GM21381 (cell line): ENCODE results near the gene NUS1.
"Not testable (repeated sequence)": the region's sequence is repeated elsewhere in the genome, so short reads cannot be mapped to it uniquely, and the experiment has no call there.

Source experiments
- ATAC-seq: cut with Tn5 transposase; IDR thresholded peaks from one replicate; pipeline ENCODE4 v1.9.1; 2021; ENCODE audit warnings: mild to moderate bottlenecking, moderate library complexity; ENCODE audit not compliant: unreplicated experiment

NUS1 gene

GRCh38 chr6:117674991-117675657, at the start of gene NUS1:
Gene NUS1 (plus strand): TSS chr6:117675469. CDS start chr6:117675671, 202 bp downstream.
- ATAC-seq: peak; percentile 97

- no peak for ATAC-seq
These were observed 47.7 kb upstream of the NUS1 start for GRCh38 chr6:117627533-117627932.

DNA sequence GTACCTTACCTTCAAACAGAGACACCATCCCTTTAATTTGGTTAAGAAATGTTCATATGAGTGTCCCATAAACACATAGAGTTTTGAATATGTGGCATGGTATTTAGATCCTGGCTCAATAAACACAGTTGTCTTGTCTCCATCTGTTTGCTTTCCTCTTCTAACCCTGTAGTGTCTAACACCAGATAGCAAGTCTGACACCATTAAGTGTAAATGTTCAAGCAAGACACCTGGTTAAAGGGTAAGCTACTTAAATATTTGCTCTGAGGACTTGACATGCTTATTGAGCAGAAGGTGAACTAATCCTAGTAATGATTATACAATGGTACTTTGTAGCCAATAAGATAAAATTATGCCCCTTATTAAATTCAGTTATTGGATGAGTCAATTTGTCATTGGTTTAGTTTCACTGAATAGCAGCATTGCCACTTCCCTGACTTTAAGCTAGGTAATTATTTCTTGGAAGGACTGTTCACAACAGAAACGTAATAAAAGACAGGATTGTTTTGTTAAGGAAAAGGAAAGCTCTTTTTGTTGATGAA, 46.1 kb upstream of the NUS1 start:
- ATAC-seq: no peak

- ATAC-seq: no peak
These were observed 37.5 kb upstream of the NUS1 start for GRCh38 chr6:117637770-117638169.

GRCh38 chr6:117642976-117643375, 32.3 kb upstream of the NUS1 start:
- no peak for ATAC-seq

DNA sequence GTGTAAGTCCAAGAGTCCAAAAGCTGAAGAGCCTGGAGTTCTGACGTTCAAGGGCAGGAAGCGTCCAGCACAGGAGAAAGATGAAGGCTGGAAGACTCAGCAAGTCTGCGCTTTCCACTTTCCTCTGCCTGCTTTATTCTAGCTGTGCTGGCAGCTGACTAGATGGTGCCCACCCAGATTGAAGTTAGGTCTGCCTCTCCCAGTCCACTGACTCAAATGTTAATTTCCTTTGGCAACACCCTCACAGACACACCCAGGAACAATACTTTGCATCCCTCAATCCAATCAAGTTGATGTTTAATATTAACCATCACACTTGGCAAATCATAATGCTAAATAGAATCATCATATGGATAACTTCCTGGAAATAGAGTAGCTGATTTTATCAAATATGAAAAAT, 23.3 kb upstream of the NUS1 start:
- not testable (repeated sequence) for ATAC-seq

GRCh38 chr6:117653949-117654348, 21.3 kb upstream of the NUS1 start:
- ATAC-seq: no peak

- ATAC-seq: no peak
These were observed 19.9 kb upstream of the NUS1 start for GRCh38 chr6:117655380-117655779.

- ATAC-seq: no peak
These were observed 8.4 kb upstream of the NUS1 start for GRCh38 chr6:117666881-117667280.

DNA sequence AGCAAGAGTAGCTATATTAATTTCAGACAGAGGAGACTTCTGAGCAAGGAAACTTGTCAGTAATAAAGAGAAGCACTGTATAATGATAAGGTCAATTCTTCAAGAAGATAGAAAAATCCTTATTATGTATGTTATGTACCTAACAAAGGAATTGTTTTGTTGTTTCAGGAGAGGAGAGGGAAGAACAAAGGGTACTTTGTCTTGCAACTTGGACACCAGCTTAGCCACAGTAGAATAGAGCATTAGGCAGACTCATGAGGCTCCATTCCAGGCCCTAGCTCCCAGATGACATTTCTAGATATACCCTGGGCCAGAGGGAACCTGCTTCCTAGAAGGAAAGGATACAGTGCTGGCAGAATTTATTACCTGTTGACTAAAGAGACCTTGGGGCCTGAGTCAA, 6.5 kb upstream of the NUS1 start:
- ATAC-seq: no peak

- ATAC-seq: no peak
These were observed 766 bp upstream of the NUS1 start for GRCh38 chr6:117674503-117674902.

DNA sequence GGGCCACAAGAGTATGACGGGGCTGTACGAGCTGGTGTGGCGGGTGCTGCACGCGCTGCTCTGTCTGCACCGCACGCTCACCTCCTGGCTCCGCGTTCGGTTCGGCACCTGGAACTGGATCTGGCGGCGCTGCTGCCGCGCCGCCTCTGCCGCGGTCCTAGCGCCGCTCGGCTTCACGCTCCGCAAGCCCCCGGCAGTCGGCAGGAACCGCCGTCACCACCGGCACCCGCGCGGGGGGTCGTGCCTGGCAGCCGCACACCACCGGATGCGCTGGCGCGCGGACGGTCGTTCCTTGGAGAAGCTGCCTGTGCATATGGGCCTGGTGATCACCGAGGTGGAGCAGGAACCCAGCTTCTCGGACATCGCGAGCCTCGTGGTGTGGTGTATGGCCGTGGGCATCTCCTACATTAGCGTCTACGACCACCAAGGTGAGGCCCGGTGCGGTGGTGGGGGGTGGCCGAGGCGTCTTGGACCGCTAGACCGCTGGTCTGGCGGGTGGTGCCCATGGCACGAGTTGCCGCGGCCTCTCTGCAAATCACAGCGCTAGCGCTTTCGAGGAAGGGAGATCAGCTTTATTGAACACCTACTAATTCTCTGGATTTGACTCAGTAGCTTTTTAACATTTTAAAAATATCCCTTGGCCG, 511 bp downstream of the NUS1 start:
- peak; percentile 20 for ATAC-seq

- ATAC-seq: no peak
These were observed 1.4 kb downstream of the NUS1 start for GRCh38 chr6:117676577-117677218.

- ATAC-seq: no peak
These were observed 2.4 kb downstream of the NUS1 start for GRCh38 chr6:117677553-117678141.

GRCh38 chr6:117681162-117681741, 6.0 kb downstream of the NUS1 start:
- no peak for ATAC-seq

DNA sequence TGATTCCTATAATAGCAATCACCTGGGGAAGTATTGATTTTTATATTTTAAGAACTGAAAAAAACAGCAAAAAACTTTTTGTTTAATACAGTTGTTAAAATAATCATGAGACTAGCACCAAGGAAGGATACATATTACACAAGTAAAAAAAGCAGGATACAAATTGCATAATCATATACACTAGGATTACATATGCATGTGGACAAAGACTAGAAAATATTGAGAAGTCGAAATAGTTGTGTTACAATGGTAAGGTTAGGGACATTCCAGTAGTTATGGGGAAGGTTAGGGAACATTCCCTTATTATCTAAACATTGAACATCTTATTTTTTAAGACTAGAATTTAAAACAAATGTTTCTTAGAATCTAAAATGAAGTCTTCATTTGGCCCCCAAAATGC, 9.5 kb downstream of the NUS1 start:
- ATAC-seq: no peak

DNA sequence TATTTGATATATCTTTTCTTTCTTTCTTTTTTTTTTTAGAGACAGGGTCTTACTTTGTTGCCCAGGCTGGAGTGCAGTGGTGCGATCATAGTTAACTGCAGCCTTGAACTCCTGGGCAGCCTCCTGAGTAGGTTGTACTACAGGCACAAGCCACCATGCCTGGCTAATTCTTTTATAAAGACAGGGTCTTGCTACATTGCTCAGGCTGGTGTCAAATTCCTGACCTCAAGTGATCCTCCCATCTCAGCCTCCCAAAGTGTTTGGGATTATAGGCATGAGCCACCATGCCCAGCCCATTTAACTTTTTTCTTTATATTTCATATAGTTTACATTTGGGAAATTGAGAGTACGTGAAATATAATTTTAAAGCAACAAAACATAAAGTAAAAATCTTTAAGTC, 10.1 kb downstream of the NUS1 start:
- ATAC-seq: no peak

- ATAC-seq: no peak
These were observed 11.9 kb downstream of the NUS1 start for GRCh38 chr6:117687021-117687648.

DNA sequence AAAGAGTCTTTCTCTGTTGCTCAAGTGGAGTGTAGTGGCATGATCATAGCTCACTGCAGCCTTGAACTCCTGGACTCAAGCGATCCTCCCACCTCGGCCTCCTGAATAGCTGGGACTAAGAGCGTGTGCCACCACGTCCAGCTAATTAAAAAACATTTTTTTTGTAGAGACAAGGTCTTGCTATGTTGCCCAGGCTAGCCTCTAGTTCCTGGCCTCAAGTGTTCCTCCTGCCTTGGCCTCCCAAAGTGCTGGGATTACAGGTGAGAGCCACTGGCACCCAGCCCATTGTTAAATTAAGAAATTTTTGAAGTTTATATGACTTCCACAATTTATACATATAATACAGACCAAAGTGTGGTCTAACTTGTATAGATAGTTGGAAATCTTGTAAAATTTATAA, 14.3 kb downstream of the NUS1 start:
- ATAC-seq: not testable (repeated sequence)

DNA sequence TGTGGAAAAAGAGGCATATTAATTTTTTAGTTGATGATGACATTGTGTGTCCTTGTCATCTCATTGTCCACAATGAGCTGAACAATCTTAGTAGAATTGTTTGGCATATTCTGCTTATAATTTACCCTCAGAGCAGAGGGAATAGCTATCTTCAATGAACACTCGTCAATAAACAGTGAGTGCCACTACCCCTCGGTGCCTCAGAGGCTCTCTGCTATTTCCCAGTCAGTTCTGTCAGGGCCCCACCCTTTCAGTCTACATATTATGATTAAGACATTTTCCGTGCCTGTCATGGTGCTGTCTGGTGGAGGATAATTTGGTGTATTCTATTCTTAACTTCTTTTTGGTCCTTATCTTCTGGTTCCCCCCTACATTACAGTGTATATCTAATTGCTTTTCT, 31.2 kb downstream of the NUS1 start:
- ATAC-seq: no peak
